Islet of Langerhans (tissue), 1 donor: ENCODE results near the gene PLK2.

ENCODE experiments used
- FAIRE-seq: peaks from one replicate; lab custom pipeline; 2011; peaks lifted over from hg19 to GRCh38; lab: Jason Lieb, UNC

Gene PLK2

DNA sequence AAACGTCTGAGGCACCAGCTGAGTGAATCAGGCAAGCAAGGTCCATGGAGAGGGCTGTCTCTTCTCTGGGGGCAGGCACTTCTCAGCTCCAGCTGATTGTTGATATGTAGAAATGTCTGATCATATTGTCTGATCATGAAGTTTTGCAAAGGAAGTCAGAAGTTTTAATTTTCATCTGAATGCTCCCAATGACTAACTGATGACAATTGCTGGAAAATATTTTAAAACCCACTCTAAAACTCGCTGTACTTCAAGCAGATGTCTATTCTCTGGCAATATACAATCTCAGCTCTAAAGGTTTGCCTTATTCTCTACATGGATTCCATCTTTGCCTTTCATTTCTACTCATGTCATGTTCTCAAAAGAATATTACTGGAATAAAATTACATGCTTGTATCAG lies 12.7 kb downstream of the PLK2 start:
- FAIRE-seq: no peak

DNA sequence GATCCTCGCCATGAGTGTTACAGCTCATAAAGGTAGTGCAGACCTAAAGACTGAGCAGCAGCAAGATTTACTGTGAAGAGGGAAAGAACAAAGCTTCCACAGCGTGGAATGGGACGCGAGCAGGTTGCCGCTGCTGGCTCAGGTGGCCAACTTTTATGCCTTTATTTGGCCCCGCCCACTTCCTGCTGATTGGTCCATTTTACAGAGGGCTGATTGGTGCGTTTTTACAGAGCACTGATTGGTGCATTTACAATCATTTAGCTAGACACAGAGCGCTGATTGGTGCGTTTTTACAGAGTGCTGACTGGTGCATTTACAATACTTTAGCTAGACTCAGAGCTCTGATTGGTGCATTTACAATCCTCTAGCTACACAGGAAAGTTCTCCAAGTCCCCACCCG lies 13.9 kb downstream of the PLK2 start:
- FAIRE-seq: no peak

DNA sequence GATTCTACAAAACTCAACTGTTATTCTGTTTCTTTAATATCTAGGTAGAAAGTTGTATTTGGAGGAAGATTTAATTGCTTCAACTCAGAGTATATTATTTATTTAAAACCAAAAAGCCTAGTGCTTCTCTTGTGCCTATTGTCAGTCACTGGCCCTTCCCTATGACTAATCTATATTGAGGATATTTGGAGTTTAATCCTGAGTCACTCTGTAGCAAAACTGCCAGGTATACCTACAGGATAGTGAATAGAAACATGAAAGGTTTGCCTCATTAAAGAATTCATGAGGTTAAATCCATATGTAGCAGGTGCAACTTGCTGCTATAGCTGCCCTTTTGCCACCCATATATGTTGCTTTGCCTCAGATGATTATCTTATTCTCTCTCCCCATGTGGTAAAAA lies 15.1 kb downstream of the PLK2 start:
- no peak for FAIRE-seq

DNA sequence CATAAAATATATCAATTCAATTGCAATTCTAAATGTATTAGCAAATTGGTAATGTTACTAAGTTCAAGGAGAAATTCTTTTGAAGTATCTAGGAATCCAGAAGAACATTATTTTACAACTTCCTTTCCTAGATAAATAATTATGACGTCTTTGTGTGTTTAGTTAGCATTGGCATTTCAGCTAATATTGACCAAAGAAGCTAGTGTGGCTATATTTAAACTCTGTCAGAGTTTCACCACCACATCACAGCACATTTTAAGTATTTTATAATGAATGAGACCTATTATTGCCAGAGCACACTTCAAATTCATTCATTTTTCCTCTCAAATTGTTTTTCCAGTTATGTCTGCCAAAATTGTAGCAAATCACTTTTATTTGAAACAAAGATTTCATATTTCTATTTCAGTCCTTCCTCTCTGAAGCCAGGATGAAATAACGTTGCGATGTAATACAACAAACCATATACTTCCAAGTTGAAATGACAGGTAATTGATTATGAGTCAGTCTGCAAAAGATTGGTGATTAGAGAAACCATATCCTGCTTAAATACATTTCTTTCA lies 18.9 kb downstream of the PLK2 start:
- no peak for FAIRE-seq

DNA sequence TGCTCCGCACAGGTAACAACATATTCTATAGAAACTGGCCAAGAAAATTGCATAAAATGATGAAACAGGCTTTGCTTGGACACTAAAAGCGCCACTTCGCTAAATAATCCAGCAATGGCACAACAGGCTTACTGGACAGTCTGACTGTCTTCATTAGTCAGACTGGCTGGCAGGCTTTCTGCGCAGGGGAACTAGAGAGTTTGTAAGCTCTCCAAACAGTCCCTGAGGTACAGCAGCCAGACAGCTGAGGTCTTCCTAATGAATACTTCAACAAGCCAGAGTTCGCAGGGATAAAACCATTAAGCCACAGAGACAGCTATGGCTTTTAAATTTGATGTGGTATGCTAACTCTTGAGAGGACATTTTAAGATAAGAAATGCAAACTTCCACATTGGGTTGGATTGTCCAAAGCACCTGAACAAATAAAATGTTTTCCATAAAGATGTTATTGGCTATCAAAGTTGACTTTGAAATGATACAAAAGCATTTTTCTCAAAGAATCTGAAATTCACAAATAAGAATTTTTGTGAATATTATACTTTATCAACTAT lies 20.7 kb downstream of the PLK2 start:
- peak; percentile 55 for FAIRE-seq

DNA sequence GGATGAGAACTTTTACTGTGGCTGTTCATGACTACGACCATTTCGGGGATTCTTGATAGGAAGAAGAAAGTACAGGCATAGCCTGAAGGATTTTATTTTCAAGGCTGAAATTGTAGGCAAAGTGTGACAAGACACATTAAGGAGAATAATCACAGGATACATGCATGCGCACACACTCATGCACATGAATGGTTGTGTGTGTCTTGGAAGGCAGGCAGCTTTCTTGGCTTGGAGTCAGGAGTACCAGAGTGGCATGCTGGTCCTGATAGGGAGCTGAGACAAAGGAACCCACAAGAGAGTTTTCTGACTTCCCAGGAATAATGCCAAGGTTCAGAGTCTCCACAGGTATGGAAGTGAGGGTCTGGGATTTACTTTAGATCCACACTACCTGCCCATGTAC lies 22.2 kb downstream of the PLK2 start:
- no peak for FAIRE-seq

DNA sequence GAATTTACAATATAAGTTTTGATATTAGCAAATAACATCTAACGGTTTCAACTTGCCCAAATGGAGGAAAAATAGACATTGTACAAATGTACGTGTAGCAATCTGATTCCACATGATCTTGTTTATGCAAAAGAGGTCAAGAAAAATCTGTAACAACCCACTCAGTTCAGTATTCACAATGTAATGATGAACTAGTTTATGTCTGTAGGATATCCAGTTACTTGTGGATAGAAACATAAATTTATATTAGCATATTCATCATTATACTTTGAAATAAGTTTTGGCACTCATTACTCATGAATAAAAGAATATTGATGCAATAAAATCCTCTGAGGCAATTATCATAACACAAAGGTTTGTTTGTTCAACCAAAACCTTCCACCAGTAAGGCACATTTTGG lies 28.1 kb downstream of the PLK2 start:
- FAIRE-seq: no peak

DNA sequence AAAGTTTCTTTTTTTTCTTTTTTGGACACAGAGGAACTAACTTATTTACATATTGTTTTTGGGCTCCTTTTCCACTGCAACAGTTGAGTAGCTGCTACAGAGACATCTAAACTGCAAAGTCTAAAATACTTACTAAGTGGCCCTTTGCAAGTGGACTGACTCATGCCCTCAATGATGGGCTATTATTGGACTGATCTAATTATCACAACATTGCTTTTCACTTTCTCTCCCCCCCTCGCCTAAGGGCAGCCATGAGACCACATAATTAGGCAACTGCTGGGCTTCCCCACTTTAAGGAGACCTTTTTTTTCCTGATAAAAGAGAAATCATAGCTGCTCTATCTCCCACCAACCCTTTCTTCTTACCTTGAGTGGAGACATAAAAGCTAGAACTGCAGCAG lies 47.0 kb downstream of the PLK2 start:
- no peak for FAIRE-seq

DNA sequence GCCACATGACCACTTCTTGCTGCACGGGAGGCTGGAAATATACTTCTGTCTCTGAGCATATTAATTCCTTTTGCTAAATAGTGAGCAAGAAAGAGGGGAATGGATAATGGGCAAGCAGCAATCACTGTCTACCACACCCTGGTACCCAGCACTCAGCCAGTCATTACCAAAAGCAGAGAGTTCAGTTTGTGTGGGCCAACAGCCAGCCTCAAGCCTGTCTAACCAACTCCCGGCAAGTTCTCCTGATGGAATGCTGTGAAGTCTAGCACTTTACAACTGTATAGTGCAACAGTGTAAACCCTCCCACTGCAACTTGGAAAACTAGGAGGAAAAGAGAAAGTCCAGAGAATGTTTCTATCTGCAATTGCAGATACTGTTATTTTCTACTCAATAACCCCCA lies 47.8 kb downstream of the PLK2 start:
- no peak for FAIRE-seq

DNA sequence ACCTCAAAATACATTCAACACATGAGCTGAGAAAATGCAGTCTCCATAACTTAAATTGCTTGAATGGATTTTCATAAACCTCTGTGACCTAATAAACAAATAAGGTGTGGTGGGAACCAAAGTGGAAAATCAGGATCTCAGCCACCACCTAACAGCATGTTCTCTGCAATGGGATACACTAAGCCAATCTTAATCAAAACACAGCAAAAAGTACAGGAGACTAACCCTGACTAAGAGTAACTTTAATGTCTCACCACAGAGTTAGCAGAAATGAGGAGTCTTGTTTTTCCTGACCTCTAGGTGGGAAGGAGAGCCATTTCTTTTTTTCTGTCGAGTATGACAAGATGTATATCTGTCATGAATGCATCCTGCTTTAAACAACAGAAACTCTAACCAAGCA lies 48.5 kb downstream of the PLK2 start:
- no peak for FAIRE-seq

DNA sequence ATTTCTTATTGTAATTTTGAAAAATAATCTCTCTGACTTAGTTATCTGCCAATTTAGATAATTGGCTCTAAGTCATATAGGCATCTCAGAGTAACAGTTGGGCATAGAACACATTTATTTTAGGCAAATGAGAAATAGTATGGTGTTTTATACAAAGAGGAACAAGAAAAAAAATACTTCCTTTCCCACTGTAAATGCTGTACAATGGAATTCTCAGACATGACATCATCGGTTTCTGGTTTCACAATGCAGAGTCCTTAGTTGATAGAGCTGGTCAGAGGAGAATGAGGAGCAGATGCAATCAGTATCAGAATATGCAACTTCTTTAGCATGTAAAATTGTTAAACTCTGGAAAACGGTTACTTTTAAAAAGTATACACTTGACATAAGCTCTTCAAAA lies 49.4 kb downstream of the PLK2 start:
- FAIRE-seq: no peak

DNA sequence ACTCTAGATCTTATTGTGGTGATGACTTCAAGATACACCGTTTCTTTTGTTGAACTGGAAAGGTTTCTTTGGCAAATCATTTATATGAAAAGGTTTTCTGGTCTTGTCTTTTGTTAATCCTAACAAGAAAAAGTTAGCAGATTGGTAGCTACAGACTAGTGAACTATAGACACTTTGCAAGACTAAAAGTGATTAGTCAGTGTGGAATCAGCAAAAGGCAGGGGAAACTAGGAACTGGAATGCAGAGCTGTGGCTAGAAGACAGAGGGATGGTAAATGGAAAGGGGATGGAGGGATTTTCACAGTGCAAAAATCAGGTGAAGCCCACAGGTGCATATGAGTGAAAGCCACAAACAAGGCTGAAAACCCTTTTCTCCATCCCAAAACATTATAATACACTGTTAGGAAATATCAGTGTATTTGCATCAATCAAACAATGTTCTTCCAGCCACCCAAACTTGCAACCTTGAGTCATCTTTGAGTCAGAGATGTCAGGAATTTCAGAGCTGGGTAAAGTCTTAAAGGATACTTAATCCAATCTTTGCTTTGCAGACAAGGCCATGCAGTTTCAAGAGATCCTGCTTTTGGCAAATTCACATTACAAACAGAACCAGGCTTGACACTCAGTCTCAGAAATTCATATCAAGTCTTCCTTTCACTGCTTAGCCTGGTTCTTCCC lies 52.7 kb downstream of the PLK2 start:
- no peak for FAIRE-seq

DNA sequence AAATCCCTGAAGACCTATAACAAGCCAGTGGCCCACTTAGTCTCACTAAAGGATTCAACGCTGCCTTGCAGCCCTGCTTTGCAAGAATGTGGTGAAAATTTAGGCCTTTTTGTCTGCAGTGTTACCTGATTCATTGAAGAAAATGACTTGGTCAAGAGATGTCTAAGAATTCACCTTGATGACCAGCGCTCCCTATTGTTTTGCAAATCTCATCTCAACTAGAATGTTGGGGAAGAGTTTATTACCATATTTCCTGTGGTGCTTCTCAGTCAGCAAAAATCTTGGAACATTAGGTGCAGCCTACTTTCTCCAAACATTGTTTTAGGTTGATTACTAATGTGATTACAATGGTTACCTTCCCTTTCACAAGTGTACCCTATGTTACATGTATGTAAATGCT lies 53.5 kb downstream of the PLK2 start:
- no peak for FAIRE-seq

DNA sequence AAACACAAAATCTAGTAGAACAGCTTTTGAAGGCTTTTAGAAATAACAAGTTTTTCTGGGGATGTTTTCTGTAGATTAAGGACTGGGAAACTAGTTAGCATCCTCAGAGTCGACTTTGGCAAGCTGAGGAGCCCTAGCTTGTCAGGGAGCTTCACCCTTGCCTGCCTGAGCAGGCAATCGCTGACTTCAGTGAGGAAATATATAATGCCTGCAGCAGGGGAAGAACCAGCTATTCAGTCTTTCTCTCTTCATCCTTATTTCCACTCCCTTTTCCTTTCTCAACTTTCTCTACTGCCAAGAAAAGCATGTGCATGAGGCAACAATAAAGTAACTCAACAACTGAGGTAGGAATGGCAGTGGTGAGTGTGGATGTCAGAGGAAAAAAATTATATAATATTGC lies 54.7 kb downstream of the PLK2 start:
- FAIRE-seq: no peak

DNA sequence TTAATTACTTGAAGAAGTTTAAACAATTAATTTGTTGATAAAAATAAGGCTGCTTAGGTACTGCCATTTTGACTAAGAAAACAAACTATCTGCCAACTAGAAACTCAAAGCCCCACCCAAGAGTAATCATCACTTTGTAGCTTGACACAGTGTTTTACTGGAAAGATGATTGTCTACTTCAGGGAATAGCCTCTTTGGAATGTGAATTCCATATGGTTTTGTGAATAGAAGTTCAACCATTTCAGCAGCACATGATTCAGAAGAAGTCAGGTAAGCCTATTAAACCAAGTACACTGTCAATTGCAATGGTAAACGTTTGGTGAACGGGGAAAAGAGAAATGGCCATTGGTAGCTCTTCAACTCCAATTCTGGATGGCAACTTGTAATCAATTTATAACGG lies 55.2 kb downstream of the PLK2 start:
- FAIRE-seq: no peak
